Ovary (tissue), 3 donors: ENCODE data around the gene DXO.

Source experiments
- EP300 ChIP-seq: sonication (generic); formaldehyde crosslinking; IDR thresholded peaks from one replicate; pipeline ENCODE4 v1.6.1; 2017; ENCODE audit warnings: antibody characterized with exemption
- POLR2A ChIP-seq: fragments of 450-650 bp; IDR thresholded peaks from one replicate; pipeline ENCODE4 v1.6.1; 2017; ENCODE audit warnings: antibody characterized with exemption, mild to moderate bottlenecking, moderate library complexity
- TF ChIP-seq, protein P1 (sequence below), 3 donors: fragments of 450-650 bp in 2 of 3; fragments of 200-600 bp in 1 of 3; IDR thresholded peaks; one replicate each; pipeline versions ENCODE4 v1.5.1 to v1.8.0; 2016 to 2022; ENCODE audit warnings: antibody characterized with exemption in 3 of 3, mild to moderate bottlenecking in 1 of 3
- donor health status: DM: no; HTN: no; CAD: no.

- TF ChIP-seq, protein P1, sequence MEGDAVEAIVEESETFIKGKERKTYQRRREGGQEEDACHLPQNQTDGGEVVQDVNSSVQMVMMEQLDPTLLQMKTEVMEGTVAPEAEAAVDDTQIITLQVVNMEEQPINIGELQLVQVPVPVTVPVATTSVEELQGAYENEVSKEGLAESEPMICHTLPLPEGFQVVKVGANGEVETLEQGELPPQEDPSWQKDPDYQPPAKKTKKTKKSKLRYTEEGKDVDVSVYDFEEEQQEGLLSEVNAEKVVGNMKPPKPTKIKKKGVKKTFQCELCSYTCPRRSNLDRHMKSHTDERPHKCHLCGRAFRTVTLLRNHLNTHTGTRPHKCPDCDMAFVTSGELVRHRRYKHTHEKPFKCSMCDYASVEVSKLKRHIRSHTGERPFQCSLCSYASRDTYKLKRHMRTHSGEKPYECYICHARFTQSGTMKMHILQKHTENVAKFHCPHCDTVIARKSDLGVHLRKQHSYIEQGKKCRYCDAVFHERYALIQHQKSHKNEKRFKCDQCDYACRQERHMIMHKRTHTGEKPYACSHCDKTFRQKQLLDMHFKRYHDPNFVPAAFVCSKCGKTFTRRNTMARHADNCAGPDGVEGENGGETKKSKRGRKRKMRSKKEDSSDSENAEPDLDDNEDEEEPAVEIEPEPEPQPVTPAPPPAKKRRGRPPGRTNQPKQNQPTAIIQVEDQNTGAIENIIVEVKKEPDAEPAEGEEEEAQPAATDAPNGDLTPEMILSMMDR (IDR thresholded peaks at IDR 0.05) = no peak
- TF ChIP-seq EP300 (no peak), POLR2A (no peak)
These were observed 26.8 kb downstream of the DXO start for GRCh38 chr6:31945154-31945506.
